ENCODE data around the gene EDA. TPM values are rescaled to one million over a fixed set of nuclear protein-coding genes. Genes with fewer than 3 reads are reported as not detected.

EDA gene
- total RNA-seq, 1 donor from 2014 or later = not detected

- Mint-ChIP-seq H3K4me1 (ENCODE audit: unreplicated experiment) (no peaks in the 10 kb centered on the region), H3K27me3 (ENCODE audit: unreplicated experiment) (no peaks in the 10 kb centered on the region), H3K9me3 (ENCODE audit: unreplicated experiment) (peaks cover 23% of the 10 kb centered on the region), H3K36me3 (ENCODE audit: unreplicated experiment) (no peaks in the 10 kb centered on the region), H3K27ac (ENCODE audit: unreplicated experiment) (no peak overlapping the region), H3K4me3 (ENCODE audit: unreplicated experiment) (no peak overlapping the region)
- DNase-seq (ENCODE audit: extremely low spot score, unreplicated experiment) = no peak
- no peak for TF ChIP-seq CTCF (IDR thresholded peaks at IDR 0.05)
These were observed 144.2 kb downstream of the EDA start for GRCh38 chrX:69759921-69760625.

- no peak for DNase-seq (ENCODE audit: extremely low spot score, unreplicated experiment)
- H3K27ac Mint-ChIP-seq (ENCODE audit: unreplicated experiment) = no peak overlapping the region
- no peaks in the 10 kb centered on the region for H3K36me3 Mint-ChIP-seq (ENCODE audit: unreplicated experiment)
- H3K9me3 Mint-ChIP-seq (ENCODE audit: unreplicated experiment) = peaks cover 28% of the 10 kb centered on the region
- H3K27me3 Mint-ChIP-seq (ENCODE audit: unreplicated experiment) = no peaks in the 10 kb centered on the region
- no peak overlapping the region for H3K4me3 Mint-ChIP-seq (ENCODE audit: unreplicated experiment)
- no peaks in the 10 kb centered on the region for H3K4me1 Mint-ChIP-seq (ENCODE audit: unreplicated experiment)
- TF ChIP-seq CTCF (IDR thresholded peaks at IDR 0.05) = no peak
These were observed 145.7 kb downstream of the EDA start for GRCh38 chrX:69761633-69762032.

- no peaks in the 10 kb centered on the region for H3K27me3 Mint-ChIP-seq (ENCODE audit: unreplicated experiment)
- no peak for DNase-seq (ENCODE audit: extremely low spot score, unreplicated experiment)
- TF ChIP-seq CTCF (IDR thresholded peaks at IDR 0.05) = no peak
- no peaks in the 10 kb centered on the region for H3K36me3 Mint-ChIP-seq (ENCODE audit: unreplicated experiment)
- no peaks in the 10 kb centered on the region for H3K4me1 Mint-ChIP-seq (ENCODE audit: unreplicated experiment)
- H3K9me3 Mint-ChIP-seq (ENCODE audit: unreplicated experiment) = peaks cover 28% of the 10 kb centered on the region
- no peak overlapping the region for H3K4me3 Mint-ChIP-seq (ENCODE audit: unreplicated experiment)
- no peak overlapping the region for H3K27ac Mint-ChIP-seq (ENCODE audit: unreplicated experiment)
These were observed 146.4 kb downstream of the EDA start for GRCh38 chrX:69762340-69762739.

GRCh38 chrX:69793260-69793935 is 177.5 kb downstream of the EDA start:
- H3K9me3 Mint-ChIP-seq (ENCODE audit: unreplicated experiment) = peaks cover 33% of the 10 kb centered on the region

More at GRCh38 chrX:69793260-69793935, 177.5 kb downstream of the EDA start:
- DNase-seq (ENCODE audit: extremely low spot score, unreplicated experiment) = no peak
- Mint-ChIP-seq H3K4me1 (ENCODE audit: unreplicated experiment) (no peaks in the 10 kb centered on the region), H3K27me3 (ENCODE audit: unreplicated experiment) (no peaks in the 10 kb centered on the region), H3K27ac (ENCODE audit: unreplicated experiment) (no peak overlapping the region), H3K4me3 (ENCODE audit: unreplicated experiment) (no peak overlapping the region), H3K36me3 (ENCODE audit: unreplicated experiment) (no peaks in the 10 kb centered on the region)
- no peak for TF ChIP-seq CTCF (IDR thresholded peaks at IDR 0.05)
